GM18951 (cell line): ENCODE data around the gene TLX2.

Experiments used
- POLR2A ChIP-seq: IDR thresholded peaks from 4 replicates; pipeline ENCODE4 v1.6.1; 2011; ENCODE audit warnings: mild to moderate bottlenecking; ENCODE audit not compliant: insufficient read length, insufficient read depth; ENCODE audit errors: extremely low read depth
- in situ Hi-C: fragments of 300-500 bp; cut with MboI; formaldehyde crosslinking; loops from one replicate; pipeline ENCODE4 v1.12.0; 2022; ENCODE audit warnings: low sequenced_read_pairs, mixed read lengths, inconsistent platforms; ENCODE audit not compliant: unreplicated experiment

Gene TLX2

DNA sequence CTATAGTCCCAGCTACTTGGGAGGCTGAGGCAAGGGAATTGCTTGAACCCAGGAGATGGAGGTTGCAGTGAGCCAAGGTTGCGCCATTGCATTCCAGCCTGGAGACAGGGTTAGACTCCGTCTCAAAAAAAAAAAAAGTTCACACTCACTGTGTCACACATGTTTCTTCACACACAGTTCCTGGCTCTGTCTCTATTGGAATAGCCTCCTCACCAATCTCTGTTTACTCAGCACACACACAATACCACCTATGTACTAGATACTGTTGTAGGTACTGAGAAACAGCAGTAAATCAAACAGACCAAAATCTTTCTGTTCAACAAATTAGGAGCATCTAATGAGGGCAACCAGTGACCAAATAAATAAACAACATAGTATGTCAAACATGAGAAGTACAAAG is 28.1 kb upstream of the TLX2 start:
- in situ Hi-C loops, result no loop called here

GRCh38 chr2:74488643-74489481 is 25.4 kb upstream of the TLX2 start:
- in situ Hi-C loops, result no loop called here
- no peak for TF ChIP-seq POLR2A

More for the DNA sequence above, 28.1 kb upstream of the TLX2 start:
- no peak for TF ChIP-seq POLR2A

DNA sequence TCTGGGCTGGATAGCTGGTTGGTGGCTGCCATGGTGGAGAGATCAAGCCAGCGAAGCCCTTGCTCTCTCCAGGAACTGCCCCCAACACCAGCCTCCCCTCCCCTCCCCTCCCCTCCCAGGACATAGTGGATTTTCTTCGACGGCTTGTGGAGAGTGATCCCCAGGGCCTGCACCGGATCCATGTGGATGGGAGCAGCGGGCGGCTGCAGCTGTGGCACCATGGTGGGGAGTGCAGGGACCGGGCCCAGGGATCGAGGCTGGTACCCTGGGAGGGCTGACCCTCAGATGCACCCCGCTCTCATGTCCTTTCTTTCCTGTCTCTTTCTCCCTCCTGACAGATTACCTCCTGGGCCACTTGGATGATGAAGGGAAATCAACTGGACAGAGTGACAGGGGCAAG is 24.3 kb upstream of the TLX2 start:
- in situ Hi-C loops, result no loop called here
- no peak for TF ChIP-seq POLR2A

GRCh38 chr2:74491648-74492544 is 22.4 kb upstream of the TLX2 start:
- in situ Hi-C loops, result no loop called here
- no peak for TF ChIP-seq POLR2A

DNA sequence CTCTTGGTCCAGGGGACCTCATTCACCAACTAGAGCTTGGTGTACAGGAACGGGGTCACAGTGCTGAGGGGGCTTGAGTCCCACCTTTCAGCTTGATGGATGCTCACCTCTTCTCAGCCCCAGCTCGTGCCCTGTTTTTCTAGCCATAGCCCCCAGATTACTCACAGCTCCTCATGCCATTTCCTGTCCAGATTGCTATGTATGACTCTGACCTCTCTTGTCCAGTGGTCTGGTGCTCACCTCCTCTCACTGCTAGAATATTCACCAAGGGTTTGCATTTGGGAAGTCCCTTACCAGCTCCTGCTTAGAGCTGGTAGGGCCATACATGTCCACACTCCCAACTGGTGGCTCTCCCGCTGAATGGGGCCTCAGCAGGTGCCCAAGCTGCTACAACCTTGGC is 20.7 kb upstream of the TLX2 start:
- no peak for TF ChIP-seq POLR2A
- in situ Hi-C loops, result no loop called here

GRCh38 chr2:74495440-74495839 is 18.8 kb upstream of the TLX2 start:
- in situ Hi-C loops, result no loop called here
- no peak for TF ChIP-seq POLR2A

GRCh38 chr2:74496997-74497776 is 17.1 kb upstream of the TLX2 start:
- TF ChIP-seq POLR2A, result no peak
- in situ Hi-C loops, result no loop called here

DNA sequence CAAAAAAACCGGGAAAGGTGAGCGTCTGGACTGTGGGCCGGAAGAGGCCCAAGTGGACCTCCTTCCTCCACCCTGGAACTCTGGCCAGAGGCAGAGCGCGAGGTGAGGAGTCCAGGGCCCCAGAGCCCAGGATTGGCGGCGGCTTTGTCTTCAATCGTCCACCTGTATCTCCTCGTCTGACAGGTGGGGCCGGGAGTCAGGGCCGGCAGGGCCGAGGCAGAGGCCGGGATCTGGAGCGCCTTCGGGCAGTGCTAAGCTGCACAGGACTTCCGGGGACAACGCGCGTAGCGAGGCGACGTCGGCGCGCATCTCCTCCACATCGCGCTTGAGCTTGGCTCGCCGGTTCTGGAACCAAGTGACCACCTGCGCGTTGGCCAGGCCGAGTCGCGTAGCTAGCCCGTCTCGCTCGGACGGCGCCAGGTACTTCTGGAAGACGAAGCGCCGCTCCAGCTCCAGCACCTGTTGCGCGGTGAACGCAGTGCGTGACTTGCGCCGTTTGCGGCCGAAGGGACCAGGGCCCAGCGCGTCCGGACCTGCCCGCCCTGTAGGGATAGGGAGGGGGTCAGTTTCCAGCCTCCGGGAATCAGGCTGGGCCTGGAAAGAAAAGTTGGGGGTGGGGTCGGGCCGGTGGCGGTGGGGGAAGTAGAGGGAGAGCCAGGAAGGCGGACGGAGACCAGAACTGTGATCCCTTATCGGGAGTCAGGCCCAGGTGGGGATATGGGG is 16.3 kb upstream of the TLX2 start:
- TF ChIP-seq POLR2A, result peak; percentile 54
- in situ Hi-C loops, result no loop called here

- no peak for TF ChIP-seq POLR2A
- in situ Hi-C loops, result no loop called here
Measured at GRCh38 chr2:74498500-74499266, 15.6 kb upstream of the TLX2 start.

- no peak for TF ChIP-seq POLR2A
- in situ Hi-C loops, result no loop called here
Measured at GRCh38 chr2:74499267-74499939, 14.8 kb upstream of the TLX2 start, which contains the start of gene LBX2. Gene LBX2 (minus strand): TSS chr2:74499603. CDS start chr2:74499537, 66 bp downstream.

DNA sequence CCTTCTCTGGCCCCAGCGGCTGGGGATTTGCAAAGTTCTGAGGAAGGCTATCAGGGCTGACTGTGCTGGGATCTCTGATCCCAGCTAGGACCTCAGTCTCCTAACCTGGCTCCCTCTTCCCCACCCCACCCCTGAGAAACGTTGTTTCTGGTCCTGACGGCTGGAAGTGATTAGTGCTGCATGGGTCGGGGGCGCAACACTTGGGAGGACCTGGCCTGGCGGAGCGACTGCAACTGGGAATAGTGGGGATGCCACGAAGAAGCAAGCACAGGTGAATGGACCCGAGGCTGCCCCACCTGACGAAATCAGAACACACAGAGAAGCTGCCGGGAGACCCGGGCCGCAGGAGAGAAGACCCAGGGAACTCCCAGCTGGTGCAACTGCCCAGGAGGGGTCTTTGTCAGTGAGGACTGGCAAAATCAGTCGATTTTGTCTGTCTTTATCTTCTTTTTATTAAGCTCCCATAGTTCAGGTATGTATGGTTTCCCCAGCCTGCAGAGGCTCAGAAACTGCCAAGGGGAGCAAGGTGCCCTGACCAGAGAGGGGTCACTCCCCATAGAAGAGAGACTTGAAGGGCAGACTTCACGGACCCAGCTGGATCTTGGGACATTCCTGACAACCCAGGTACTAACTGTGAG is 14.2 kb upstream of the TLX2 start:
- no peak for TF ChIP-seq POLR2A
- in situ Hi-C loops, result no loop called here
